Muscle layer of duodenum (tissue), 2 donors: Measurements from ENCODE around the gene HHATL.

Experiments used
- H3K27ac ChIP-seq: one replicate; pipeline ENCODE4 v1.7.0; 2013; ENCODE audit warnings: mild to moderate bottlenecking, low read length
- H3K27me3 ChIP-seq: one replicate; pipeline ENCODE4 v1.7.0; 2013; ENCODE audit warnings: low read depth, mild to moderate bottlenecking, control low read depth, low read length
- H3K36me3 ChIP-seq, 2 donors: one replicate each; pipeline ENCODE4 v1.7.0; 2013; ENCODE audit warnings: low read length in 2 of 2, control low read depth in 1 of 2, mild to moderate bottlenecking in 1 of 2; ENCODE audit not compliant: insufficient read depth in 2 of 2, control insufficient read depth in 1 of 2
- H3K4me1 ChIP-seq, 2 donors: one replicate each; pipeline ENCODE4 v1.7.0; 2013; ENCODE audit warnings: low read length in 2 of 2, mild to moderate bottlenecking in 2 of 2, control low read depth in 1 of 2, moderate library complexity in 1 of 2; ENCODE audit not compliant: insufficient read depth in 2 of 2, control insufficient read depth in 1 of 2
- H3K4me3 ChIP-seq, 2 donors: one replicate each; pipeline ENCODE4 v1.7.0; 2013; ENCODE audit warnings: low read length in 2 of 2, low read depth in 1 of 2, mild to moderate bottlenecking in 1 of 2
- H3K9me3 ChIP-seq, 2 donors: one replicate each; pipeline ENCODE4 v1.7.0; 2013; ENCODE audit warnings: low read length in 2 of 2, control low read depth in 1 of 2, mild to moderate bottlenecking in 1 of 2; ENCODE audit not compliant: control insufficient read depth in 1 of 2
- donor health status: healthy.

Gene HHATL

DNA sequence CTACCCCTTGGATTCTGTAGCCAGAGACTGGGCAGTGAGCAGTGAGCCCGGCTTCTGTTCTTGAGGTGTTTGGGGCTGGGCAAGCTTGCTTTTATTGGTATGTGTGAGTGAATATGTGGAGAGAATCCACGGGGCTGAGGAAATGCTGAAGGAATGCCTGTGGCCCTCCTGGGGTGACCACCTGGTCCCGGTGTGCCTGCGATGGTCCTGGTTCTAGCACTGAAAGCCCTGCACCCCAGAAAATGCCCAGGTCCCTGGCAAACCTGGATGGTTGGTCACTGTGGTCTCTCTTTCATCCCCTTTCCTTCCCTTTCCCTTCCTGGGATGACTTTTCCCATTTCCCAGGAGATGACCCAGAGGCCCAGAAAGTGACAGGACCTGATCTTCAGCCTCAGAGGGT, 44.9 kb downstream of the HHATL start:
- Histone ChIP-seq H3K9me3 (no peaks in the 10 kb centered on the region), H3K36me3 (peaks cover 0 to 12% of the 10 kb centered on the region in 2 donors), H3K27ac (no peak overlapping the region), H3K4me3 (no peak overlapping the region), H3K4me1 (peaks cover 13 to 39% of the 10 kb centered on the region in 2 donors), H3K27me3 (no peaks in the 10 kb centered on the region)

DNA sequence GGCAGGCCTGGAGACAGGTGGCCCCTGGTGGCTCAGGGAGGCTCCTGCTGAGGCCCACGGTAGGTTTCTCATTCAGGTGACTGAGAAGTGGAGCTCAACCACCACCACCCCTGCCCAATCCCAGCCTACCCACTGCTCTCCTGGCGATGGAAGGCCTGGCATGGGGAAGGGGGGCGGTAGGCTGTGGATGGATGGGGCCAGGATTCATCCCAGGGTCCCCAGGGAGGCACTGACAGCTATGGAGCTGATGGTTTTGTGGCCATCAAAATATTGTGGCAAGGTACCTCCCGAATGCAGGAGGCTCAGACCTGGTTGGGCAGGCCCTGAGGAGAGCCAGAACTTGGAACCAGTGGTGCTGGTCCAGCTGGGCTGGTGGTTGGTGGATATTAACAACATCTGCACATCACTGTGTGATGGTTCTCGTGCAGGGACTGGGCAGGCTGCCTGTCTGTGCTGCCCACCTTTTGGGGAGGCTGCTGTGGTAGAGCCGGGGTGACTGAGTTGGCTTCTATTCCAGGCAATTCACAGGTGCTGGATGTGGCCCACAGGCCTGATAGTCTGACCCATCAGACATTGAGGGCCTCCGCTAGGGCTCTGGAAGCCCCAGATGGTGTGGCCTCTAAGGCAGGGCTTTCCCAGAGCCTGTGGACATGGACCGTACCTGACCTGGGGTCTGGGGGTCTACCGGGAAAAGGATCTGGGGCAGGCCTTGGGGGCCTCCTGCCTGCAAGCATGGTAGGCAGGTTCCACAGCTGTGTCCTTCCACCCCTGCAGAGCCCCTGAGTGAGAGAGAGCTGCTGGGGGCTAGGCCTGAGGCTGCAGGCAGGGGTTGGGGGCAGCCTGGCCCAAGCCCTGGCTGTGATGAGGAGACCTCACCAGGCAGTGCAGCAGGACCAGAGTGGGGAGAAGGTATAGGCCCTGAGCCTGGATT, 45.7 kb downstream of the HHATL start:
- no peaks in the 10 kb centered on the region for H3K9me3 ChIP-seq
- peaks cover 20 to 47% of the 10 kb centered on the region in 2 donors for H3K4me1 ChIP-seq
- H3K27me3 ChIP-seq, result no peaks in the 10 kb centered on the region
- H3K36me3 ChIP-seq, result peaks cover 0 to 12% of the 10 kb centered on the region in 2 donors
- no peak overlapping the region for H3K27ac ChIP-seq
- no peak overlapping the region for H3K4me3 ChIP-seq

DNA sequence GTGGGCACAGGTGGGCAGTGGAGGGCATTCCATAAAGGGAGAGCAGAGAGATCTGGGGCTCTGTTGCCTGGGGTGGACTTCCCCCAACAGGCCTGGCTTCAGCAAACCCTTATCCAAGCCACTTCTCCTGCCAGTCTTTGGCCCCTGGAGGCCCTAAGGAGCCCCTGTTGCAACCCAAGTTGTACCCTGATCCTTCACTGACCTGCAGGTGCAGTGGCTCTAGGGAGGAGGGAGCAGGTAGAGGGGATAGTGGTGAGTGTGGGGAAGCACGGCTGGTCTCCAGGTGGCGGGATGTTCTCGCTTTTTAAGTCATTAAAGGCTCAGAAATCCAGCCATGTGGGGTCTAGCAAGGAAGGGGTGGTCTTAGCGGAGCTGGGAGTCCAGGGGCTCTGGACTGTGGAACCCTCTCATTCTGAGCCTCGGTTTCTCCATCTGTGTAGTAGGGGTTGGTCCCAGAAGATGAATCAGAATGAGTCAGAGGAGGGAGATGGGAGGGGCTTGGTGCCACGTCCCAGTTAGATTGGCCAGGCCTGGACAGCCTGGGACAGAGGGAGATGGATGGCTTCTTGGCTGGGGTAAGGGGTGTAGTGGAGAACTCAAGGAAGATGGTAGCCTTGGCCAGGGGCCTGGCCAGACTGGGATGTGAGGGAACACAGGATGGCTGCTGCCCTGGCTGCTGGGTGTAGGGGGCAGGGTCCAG, 46.5 kb downstream of the HHATL start:
- H3K4me3 ChIP-seq, result no peak overlapping the region
- peaks cover 0 to 12% of the 10 kb centered on the region in 2 donors for H3K36me3 ChIP-seq
- peaks cover 26 to 55% of the 10 kb centered on the region in 2 donors for H3K4me1 ChIP-seq
- no peaks in the 10 kb centered on the region for H3K9me3 ChIP-seq
- H3K27ac ChIP-seq, result peak overlapping the region; percentile 63
- no peaks in the 10 kb centered on the region for H3K27me3 ChIP-seq

DNA sequence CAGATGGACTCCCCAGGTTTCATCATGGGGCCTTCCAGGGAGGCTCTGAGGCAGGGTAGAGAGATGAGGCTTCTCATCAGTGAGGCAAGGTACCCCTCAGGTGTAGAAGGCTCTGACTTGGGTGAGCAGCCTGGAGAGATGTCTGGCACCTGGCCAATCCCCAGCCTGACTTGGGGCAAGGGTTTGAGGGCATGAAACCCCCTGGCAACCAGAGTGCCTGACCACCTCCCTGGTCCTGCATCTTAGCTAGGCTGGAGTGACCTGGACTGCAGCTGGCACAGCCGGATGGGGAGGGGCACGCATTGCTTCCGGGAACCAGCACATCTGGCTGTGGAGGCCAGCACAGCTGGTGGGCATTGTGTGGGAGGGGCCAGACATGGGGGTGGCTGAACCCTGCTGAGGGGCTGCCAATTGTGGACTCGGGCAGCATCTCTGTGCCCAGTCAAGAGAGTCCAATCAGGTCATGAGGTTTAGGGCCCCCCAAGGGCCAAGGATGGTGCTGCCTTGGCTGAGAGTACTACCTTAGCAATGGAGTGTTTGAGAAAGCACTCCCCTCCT, 47.2 kb downstream of the HHATL start:
- peak overlapping the region; percentile 50 to 76 for H3K4me3 ChIP-seq
- H3K36me3 ChIP-seq, result peaks cover 0 to 12% of the 10 kb centered on the region in 2 donors
- H3K27ac ChIP-seq, result peak overlapping the region; percentile 63
- H3K4me1 ChIP-seq, result peaks cover 26 to 56% of the 10 kb centered on the region in 2 donors
- H3K9me3 ChIP-seq, result no peaks in the 10 kb centered on the region
- H3K27me3 ChIP-seq, result no peaks in the 10 kb centered on the region

DNA sequence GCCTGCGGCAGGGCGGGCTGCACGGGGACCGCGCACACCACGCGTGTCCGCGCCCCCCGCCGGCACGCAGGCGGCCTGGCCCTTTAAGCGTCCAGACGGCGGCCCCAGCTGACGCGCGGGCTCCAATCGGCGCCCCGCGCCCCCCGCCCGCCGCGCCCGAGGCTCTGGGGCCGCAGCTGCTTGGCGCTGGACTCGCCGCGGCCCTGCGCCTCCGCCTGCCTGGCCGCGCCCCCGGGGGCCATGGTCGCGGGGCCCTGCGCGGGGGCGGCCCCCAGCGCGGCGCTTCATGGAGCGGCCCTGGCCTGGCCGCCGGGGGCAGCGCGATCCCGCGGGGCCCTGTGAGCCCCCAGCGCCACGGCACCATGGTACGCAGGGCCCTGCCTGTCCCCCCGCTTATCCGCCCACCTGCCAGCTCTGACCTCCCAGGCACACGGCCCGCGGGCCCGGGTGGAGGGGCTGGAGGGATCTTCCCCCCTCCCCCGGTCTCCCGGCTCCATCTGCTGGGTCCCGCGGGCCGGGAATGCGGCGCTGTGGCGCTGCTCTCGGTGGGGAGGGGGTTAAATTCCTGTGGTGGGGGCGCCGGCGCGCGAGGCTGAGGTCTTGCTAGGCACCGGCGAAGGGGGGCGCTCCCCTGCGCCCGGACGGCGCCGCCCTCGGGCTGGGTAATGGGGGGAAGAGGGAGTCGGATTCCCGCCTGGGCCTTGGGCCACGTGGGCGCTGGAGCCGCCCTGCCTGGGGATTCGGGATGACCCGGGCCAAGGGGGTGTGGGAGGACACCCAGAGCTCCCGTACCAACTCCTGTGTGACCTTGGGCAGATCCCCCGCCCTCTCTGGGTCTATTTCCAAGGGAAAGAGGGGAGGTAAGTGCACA, 48.0 kb downstream of the HHATL start:
- Histone ChIP-seq H3K4me3 (peak overlapping the region; percentile 50 to 76), H3K4me1 (peaks cover 26 to 50% of the 10 kb centered on the region in 2 donors), H3K36me3 (peaks cover 0 to 12% of the 10 kb centered on the region in 2 donors), H3K9me3 (no peaks in the 10 kb centered on the region), H3K27ac (peak overlapping the region; percentile 63), H3K27me3 (no peaks in the 10 kb centered on the region)

DNA sequence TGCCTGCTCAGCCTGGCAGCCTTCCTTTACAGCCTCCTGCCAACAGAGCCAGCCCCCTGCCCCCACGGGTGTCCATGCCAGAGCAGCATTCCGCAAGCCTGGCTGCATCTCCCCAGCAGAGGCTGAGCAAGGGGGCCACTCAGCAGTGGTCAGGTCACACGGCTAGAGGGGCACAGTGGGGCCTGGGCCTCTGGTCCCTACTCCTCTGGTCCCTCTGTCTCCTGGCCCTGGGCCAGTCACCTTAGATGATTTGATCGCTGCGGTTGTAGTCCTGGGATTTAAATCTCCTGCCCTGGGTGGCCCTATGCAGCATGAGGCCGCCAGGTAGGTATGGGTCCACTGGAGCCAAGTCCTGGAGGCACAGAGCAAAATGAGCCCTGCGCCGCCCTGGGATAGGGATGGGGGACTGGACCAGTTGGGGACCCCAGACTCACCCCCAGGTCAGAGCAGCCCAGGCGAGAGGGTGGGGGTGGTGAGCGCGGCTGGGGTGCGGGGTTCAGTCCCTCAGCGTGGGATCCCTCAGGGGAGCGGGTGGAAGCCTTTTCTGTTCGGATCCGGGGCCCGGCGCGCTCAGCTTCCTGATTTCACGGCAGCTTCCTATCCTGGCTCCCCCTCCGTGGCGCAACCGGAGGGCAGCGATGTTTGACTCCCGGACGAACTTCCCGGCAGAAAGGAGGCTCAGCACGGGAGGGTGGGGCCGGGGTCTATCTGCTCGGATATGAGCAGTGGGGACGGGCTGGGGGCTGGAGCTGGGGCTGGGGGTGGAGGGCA, 48.9 kb downstream of the HHATL start, which contains the start of gene ZBTB47:
TSS of gene ZBTB47 (plus strand) at position 138 of the 771 bp plus-strand sequence. CDS start 4,659 bp downstream, outside the sequence.
- H3K36me3 ChIP-seq, result peaks cover 0 to 15% of the 10 kb centered on the region in 2 donors
- H3K27me3 ChIP-seq, result no peaks in the 10 kb centered on the region
- no peaks in the 10 kb centered on the region for H3K9me3 ChIP-seq
- H3K4me1 ChIP-seq, result peaks cover 26 to 46% of the 10 kb centered on the region in 2 donors
- peak within 1 kb of the TSS; percentile 76 to 77 for H3K4me3 ChIP-seq
- peak within 1 kb of the TSS; percentile 84 for H3K27ac ChIP-seq

DNA sequence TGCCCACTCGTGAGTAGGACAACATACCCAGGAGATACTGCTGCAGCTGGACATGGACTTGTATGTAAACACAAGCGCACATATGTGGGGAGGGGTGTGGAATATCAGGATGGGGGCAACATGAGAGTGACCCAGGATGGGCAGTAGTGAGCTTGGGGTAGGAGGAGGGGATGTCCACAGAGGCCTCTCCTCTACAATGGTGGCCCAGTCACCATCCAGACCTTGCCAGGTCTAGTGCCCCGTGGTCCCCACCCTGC, 49.4 kb downstream of the HHATL start:
- Histone ChIP-seq H3K9me3 (no peaks in the 10 kb centered on the region), H3K4me1 (peaks cover 26 to 46% of the 10 kb centered on the region in 2 donors), H3K27me3 (no peaks in the 10 kb centered on the region), H3K36me3 (peaks cover 2 to 10% of the 10 kb centered on the region in 2 donors), H3K4me3 (peak overlapping the region; percentile 70 to 77), H3K27ac (peak overlapping the region; percentile 84)

DNA sequence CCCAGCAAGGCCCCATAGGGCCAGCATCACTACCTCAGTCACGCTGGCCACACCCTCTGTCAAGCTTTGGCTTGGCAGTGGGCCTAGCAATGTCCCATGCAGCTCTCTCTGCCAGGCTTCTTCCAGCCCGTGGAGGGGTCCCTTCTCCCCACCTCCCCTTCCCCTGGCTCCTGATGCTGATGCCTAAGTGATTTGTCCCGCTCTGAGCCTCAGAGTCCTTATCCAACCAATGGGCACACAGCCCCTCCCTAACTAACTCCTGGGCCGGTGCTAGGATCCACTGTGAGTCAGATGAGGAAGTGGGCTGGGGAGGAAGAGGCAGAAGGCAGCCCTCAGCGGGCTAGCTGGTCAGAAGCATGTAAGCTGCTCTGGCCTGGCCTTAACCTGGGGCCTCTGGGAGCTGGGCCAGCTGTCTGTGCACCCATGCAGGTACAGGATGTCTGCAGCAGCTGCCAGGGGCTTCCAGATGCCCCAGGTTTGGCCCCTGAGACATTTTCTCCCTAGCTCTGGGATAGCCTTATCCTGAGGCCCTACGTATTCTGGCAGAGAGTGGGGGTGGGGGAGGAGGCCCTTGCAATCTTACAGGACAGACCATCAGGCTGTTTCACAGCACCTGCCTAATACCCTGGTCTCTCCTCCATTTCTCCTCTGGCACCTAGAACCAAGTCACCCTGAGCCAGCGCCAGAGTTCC, 49.8 kb downstream of the HHATL start:
- H3K4me3 ChIP-seq, result peak overlapping the region; percentile 70 to 77
- H3K4me1 ChIP-seq, result peaks cover 26 to 46% of the 10 kb centered on the region in 2 donors
- peak overlapping the region; percentile 84 for H3K27ac ChIP-seq
- peaks cover 7 to 9% of the 10 kb centered on the region in 2 donors for H3K36me3 ChIP-seq
- H3K9me3 ChIP-seq, result no peaks in the 10 kb centered on the region
- no peaks in the 10 kb centered on the region for H3K27me3 ChIP-seq

DNA sequence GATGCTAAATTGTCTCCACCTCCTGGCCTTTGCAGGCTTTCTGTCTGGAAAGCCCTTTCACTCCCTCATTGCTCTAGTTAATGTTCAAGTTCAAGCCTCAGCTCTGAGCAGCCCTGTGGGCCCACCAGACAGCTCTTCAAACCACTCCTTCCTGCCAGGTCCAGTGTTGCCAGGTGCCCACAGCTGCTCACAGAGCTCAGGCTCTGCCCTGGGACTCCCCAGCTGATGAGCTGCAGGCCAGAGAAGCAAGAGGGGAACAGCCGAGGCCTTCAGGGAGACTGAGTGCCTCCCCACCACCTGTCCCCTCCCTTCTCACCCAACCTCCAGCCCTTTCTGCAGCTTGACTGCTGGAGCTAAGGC, 50.4 kb downstream of the HHATL start:
- Histone ChIP-seq H3K27ac (peak overlapping the region; percentile 84), H3K36me3 (peaks cover 11 to 12% of the 10 kb centered on the region in 2 donors), H3K4me1 (peaks cover 26 to 46% of the 10 kb centered on the region in 2 donors), H3K27me3 (no peaks in the 10 kb centered on the region), H3K9me3 (no peaks in the 10 kb centered on the region), H3K4me3 (peak overlapping the region; percentile 70 to 77)
